HL-60 (cell line): ENCODE data around the gene SLC16A13.

Experiments used
- DNase-seq, 2 experiments: peaks; one replicate each; pipeline ENCODE4 v3.0.0-alpha.2; 2010 to 2020; ENCODE audit warnings: low read depth in 1 of 2, low spot score in 1 of 2
- H3K27ac ChIP-seq: fragments of 250-450 bp; sonication (Bioruptor Pico); replicated peaks from 2 replicates; pipeline ENCODE4 v1.5.1; 2020; ENCODE audit warnings: mild to moderate bottlenecking, moderate library complexity
- H3K27me3 ChIP-seq: fragments of 250-450 bp; sonication (Bioruptor Pico); 2 replicates; pipeline ENCODE4 v1.5.1; 2021; ENCODE audit warnings: mild to moderate bottlenecking, moderate library complexity; ENCODE audit not compliant: insufficient read depth, poor library complexity, severe bottlenecking
- H3K4me3 ChIP-seq: replicated peaks from 2 replicates; pipeline ENCODE4 v1.5.1; 2011; ENCODE audit warnings: mild to moderate bottlenecking, control low read depth, low read length; ENCODE audit not compliant: insufficient read depth
- GABPA ChIP-seq: IDR thresholded peaks from 2 replicates; pipeline ENCODE4 v1.6.1; 2012; ENCODE audit warnings: low read depth
- POLR2AphosphoS5 ChIP-seq: IDR thresholded peaks from 2 replicates; pipeline ENCODE4 v1.6.1; 2012; ENCODE audit warnings: low read depth
- SPI1 ChIP-seq: IDR thresholded peaks from 2 replicates; pipeline ENCODE4 v1.6.1; 2012; ENCODE audit warnings: low read depth, mild to moderate bottlenecking, borderline replicate concordance
- TF ChIP-seq, protein P1 (sequence below): IDR thresholded peaks from one replicate; pipeline ENCODE4 v1.5.1; 2011; ENCODE audit warnings: low read length, control low read depth, inconsistent platforms; ENCODE audit not compliant: insufficient read depth
- TF ChIP-seq, protein P2 (sequence below): IDR thresholded peaks from 2 replicates; pipeline ENCODE4 v1.6.1; 2012; ENCODE audit warnings: low read depth; ENCODE audit not compliant: insufficient replicate concordance

The SLC16A13 gene

DNA sequence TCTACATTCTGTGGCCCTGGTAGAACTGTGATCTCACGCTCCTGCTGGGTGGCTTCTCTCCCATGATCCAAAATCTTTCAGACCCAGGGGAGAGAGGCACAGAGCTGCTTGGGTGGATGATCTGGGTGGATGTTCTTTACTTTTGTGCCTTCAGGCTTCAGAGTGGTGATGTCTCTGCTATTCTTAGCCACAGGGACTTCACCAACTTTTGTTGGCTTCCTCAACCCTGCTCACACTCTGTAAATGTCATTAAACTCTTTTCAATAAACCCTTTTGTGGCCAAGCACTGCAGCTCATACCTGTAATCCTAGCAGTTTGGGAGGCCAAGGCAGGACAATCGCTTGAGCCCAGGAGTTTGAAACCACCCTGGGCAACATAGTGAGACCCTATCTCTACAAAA, 36.6 kb downstream of the SLC16A13 start:
- Histone ChIP-seq H3K4me3 (no peak overlapping the region), H3K27ac (no peak overlapping the region), H3K27me3 (no peaks in the 10 kb centered on the region)
- TF ChIP-seq, protein P1, sequence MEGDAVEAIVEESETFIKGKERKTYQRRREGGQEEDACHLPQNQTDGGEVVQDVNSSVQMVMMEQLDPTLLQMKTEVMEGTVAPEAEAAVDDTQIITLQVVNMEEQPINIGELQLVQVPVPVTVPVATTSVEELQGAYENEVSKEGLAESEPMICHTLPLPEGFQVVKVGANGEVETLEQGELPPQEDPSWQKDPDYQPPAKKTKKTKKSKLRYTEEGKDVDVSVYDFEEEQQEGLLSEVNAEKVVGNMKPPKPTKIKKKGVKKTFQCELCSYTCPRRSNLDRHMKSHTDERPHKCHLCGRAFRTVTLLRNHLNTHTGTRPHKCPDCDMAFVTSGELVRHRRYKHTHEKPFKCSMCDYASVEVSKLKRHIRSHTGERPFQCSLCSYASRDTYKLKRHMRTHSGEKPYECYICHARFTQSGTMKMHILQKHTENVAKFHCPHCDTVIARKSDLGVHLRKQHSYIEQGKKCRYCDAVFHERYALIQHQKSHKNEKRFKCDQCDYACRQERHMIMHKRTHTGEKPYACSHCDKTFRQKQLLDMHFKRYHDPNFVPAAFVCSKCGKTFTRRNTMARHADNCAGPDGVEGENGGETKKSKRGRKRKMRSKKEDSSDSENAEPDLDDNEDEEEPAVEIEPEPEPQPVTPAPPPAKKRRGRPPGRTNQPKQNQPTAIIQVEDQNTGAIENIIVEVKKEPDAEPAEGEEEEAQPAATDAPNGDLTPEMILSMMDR, result no peak
- no peak for TF ChIP-seq GABPA
- DNase-seq, result no peak

DNA sequence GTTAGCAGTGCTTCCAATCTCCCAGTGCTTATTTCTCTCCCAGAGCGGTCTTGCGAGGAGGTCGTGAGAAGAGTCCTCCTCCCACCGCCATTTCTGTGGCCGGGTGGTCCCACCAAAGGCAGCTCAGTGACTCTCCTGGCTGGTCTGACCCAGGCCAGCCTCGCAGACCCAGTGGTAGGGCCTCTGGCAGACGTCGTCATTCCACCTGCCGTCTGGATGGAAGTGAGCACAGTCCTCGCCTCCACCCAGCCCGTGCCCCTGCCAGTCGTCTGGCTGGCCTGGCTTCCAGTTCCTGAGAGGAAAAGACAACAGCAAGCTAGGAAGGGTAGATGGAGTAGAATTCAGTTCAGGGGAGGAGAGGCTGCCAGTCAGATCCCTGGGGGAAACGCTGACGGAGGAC, 39.1 kb downstream of the SLC16A13 start:
- Histone ChIP-seq H3K4me3 (no peak overlapping the region), H3K27me3 (no peaks in the 10 kb centered on the region), H3K27ac (no peak overlapping the region)
- DNase-seq, result no peak
- TF ChIP-seq, protein P2, sequence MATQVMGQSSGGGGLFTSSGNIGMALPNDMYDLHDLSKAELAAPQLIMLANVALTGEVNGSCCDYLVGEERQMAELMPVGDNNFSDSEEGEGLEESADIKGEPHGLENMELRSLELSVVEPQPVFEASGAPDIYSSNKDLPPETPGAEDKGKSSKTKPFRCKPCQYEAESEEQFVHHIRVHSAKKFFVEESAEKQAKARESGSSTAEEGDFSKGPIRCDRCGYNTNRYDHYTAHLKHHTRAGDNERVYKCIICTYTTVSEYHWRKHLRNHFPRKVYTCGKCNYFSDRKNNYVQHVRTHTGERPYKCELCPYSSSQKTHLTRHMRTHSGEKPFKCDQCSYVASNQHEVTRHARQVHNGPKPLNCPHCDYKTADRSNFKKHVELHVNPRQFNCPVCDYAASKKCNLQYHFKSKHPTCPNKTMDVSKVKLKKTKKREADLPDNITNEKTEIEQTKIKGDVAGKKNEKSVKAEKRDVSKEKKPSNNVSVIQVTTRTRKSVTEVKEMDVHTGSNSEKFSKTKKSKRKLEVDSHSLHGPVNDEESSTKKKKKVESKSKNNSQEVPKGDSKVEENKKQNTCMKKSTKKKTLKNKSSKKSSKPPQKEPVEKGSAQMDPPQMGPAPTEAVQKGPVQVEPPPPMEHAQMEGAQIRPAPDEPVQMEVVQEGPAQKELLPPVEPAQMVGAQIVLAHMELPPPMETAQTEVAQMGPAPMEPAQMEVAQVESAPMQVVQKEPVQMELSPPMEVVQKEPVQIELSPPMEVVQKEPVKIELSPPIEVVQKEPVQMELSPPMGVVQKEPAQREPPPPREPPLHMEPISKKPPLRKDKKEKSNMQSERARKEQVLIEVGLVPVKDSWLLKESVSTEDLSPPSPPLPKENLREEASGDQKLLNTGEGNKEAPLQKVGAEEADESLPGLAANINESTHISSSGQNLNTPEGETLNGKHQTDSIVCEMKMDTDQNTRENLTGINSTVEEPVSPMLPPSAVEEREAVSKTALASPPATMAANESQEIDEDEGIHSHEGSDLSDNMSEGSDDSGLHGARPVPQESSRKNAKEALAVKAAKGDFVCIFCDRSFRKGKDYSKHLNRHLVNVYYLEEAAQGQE, result no peak
- TF ChIP-seq GABPA (no peak), SPI1 (no peak), POLR2AphosphoS5 (no peak)
- TF ChIP-seq, protein P1, result no peak

DNA sequence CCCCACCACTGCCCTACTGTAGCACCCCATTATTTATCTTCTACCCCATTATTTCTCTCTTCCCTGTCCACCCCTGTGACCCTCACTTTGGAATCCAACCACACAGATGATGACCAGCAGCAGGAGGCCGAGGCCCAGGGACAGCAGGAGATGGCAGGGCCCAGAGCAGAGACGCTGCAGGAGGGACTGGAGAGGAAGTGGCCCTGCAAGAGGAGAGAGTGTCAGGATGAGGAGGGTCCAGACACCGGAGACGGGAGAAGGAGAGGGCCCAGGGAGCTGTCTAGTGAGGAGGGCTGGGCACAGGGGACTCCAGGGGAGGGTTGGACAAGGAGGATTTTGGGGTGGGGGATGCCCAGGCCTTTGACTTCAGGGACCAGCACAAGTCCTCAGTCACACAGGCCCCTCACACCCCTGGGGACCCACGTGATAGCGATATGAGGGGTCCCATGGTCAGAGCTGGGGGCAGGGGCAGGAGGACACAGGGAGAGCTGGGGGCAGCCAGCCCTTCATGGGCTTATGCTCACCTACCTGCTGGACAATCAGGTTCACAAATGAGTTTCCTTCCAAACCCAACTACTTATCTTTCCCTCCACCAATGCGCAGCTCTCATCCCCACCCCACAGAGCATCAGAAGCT, 42.2 kb downstream of the SLC16A13 start:
- no peak for DNase-seq
- Histone ChIP-seq H3K4me3 (no peak overlapping the region), H3K27me3 (no peaks in the 10 kb centered on the region)

More for the DNA sequence above, 42.2 kb downstream of the SLC16A13 start:
- TF ChIP-seq, protein P2, result no peak
- TF ChIP-seq POLR2AphosphoS5 (no peak), SPI1 (no peak), GABPA (no peak)
- TF ChIP-seq, protein P1, result no peak
- H3K27ac ChIP-seq, result no peak overlapping the region
